ENCODE results near the gene TLCD1. TPM values are rescaled to one million over a fixed set of nuclear protein-coding genes. Genes with fewer than 3 reads are reported as not detected.

The TLCD1 gene
- total RNA-seq, 1 experiment from 2014 or later = 7.1 TPM

GRCh38 chr17:28707339-28707720 is 18.7 kb downstream of the TLCD1 start:
- no peaks in the 10 kb centered on the region for H3K27me3 ChIP-seq (ENCODE audit: low read length)
- no peak overlapping the region for H3K4me3 ChIP-seq (ENCODE audit: low read length)
- no peaks in the 10 kb centered on the region for H4K20me1 ChIP-seq (ENCODE audit: low read length)
- no peaks in the 10 kb centered on the region; the same call in 1 of the 2 replicates for H3K4me1 ChIP-seq (ENCODE audit: insufficient read depth, low read length)
- DNase-seq (no peak), ATAC-seq (no peak)
- H3K36me3 ChIP-seq (ENCODE audit: low read depth, low read length) = no peaks in the 10 kb centered on the region
- H3F3A ChIP-seq (ENCODE audit: low read length, unreplicated experiment) = no peaks in the 10 kb centered on the region
- no peak overlapping the region for H2AFZ ChIP-seq (ENCODE audit: low read length)
- H3K79me2 ChIP-seq (ENCODE audit: low read length) = no peaks in the 10 kb centered on the region
- no peaks in the 10 kb centered on the region for H3K9me2 ChIP-seq (replicated peaks; ENCODE audit: low read length)
- H3K27ac ChIP-seq (ENCODE audit: low read length) = no peak overlapping the region
- CTCF ChIA-PET = no interaction called here
- no peak overlapping the region for H3K9ac ChIP-seq (ENCODE audit: low read length)
- POLR2A ChIA-PET (ENCODE audit: unreplicated experiment) = interaction anchor here (0.8 kb wide), 1 partner anchor 1287 kb away, joined by 3 read pairs; no protein-coding TSS in a partner anchor
- TF ChIP-seq EZH2 (IDR thresholded peaks at IDR 0.05; ENCODE audit: low read length, unreplicated experiment) = no peak
- no peak for TF ChIP-seq CTCF (conservative IDR thresholded peaks at IDR 0.05; ENCODE audit: low read depth, low read length)
- TF ChIP-seq EZH2phosphoT487 (IDR thresholded peaks at IDR 0.05; ENCODE audit: borderline replicate concordance, low read length) = no peak
- H3K4me2 ChIP-seq (ENCODE audit: low read length) = no peak overlapping the region
- BruUV-seq (replicated peaks) = no TSS peak
- intact Hi-C loops (cut with micrococcal nuclease) = no loop called here
- H3K9me3 ChIP-seq (ENCODE audit: low read length) = no peaks in the 10 kb centered on the region

- ChIA-PET CTCF (no interaction called here), POLR2A (ENCODE audit: unreplicated experiment) (interaction anchor here (0.8 kb wide), 1 partner anchor 1287 kb away, joined by 3 read pairs; no protein-coding TSS in a partner anchor)
- no TSS peak for BruUV-seq (replicated peaks)
- DNase-seq = no peak
- Histone ChIP-seq H3K36me3 (ENCODE audit: low read depth, low read length) (no peaks in the 10 kb centered on the region), H4K20me1 (ENCODE audit: low read length) (no peaks in the 10 kb centered on the region), H3F3A (ENCODE audit: low read length, unreplicated experiment) (no peaks in the 10 kb centered on the region), H3K9ac (ENCODE audit: low read length) (no peak overlapping the region), H3K27me3 (ENCODE audit: low read length) (no peaks in the 10 kb centered on the region), H3K4me3 (ENCODE audit: low read length) (no peak overlapping the region), H3K27ac (ENCODE audit: low read length) (no peak overlapping the region), H3K9me3 (ENCODE audit: low read length) (no peaks in the 10 kb centered on the region), H3K4me2 (ENCODE audit: low read length) (no peak overlapping the region), H3K9me2 (replicated peaks; ENCODE audit: low read length) (no peaks in the 10 kb centered on the region), H3K79me2 (ENCODE audit: low read length) (no peaks in the 10 kb centered on the region), H2AFZ (ENCODE audit: low read length) (no peak overlapping the region), H3K4me1 (ENCODE audit: insufficient read depth, low read length) (no peaks in the 10 kb centered on the region; the same call in 1 of the 2 replicates)
- no peak for ATAC-seq
- intact Hi-C loops (cut with micrococcal nuclease) = no loop called here
- no peak for TF ChIP-seq EZH2phosphoT487 (IDR thresholded peaks at IDR 0.05; ENCODE audit: borderline replicate concordance, low read length)
- no peak for TF ChIP-seq CTCF (conservative IDR thresholded peaks at IDR 0.05; ENCODE audit: low read depth, low read length)
Observed at GRCh38 chr17:28706471-28707338, 19.3 kb downstream of the TLCD1 start.

- BruUV-seq (replicated peaks) = no TSS peak
- H4K20me1 ChIP-seq (ENCODE audit: low read length) = no peaks in the 10 kb centered on the region
- H3K9ac ChIP-seq (ENCODE audit: low read length) = no peak overlapping the region
- no peak overlapping the region for H3K4me2 ChIP-seq (ENCODE audit: low read length)
- H3K27ac ChIP-seq (ENCODE audit: low read length) = no peak overlapping the region
- TF ChIP-seq EZH2phosphoT487 (IDR thresholded peaks at IDR 0.05; ENCODE audit: borderline replicate concordance, low read length) (no peak), EZH2 (IDR thresholded peaks at IDR 0.05; ENCODE audit: low read length, unreplicated experiment) (no peak), CTCF (conservative IDR thresholded peaks at IDR 0.05; ENCODE audit: low read depth, low read length) (no peak)
- H3K9me2 ChIP-seq (replicated peaks; ENCODE audit: low read length) = no peaks in the 10 kb centered on the region
- POLR2A ChIA-PET (ENCODE audit: unreplicated experiment) = no interaction called here
- H3K27me3 ChIP-seq (ENCODE audit: low read length) = no peaks in the 10 kb centered on the region
- no peaks in the 10 kb centered on the region for H3K79me2 ChIP-seq (ENCODE audit: low read length)
- no peak overlapping the region for H3K4me3 ChIP-seq (ENCODE audit: low read length)
- ATAC-seq (no peak), DNase-seq (no peak)
- no peak overlapping the region for H2AFZ ChIP-seq (ENCODE audit: low read length)
- H3K36me3 ChIP-seq (ENCODE audit: low read depth, low read length) = no peaks in the 10 kb centered on the region
- no peaks in the 10 kb centered on the region; the same call in 1 of the 2 replicates for H3K4me1 ChIP-seq (ENCODE audit: insufficient read depth, low read length)
- intact Hi-C loops (cut with micrococcal nuclease) = no loop called here
- CTCF ChIA-PET = no interaction called here
- H3K9me3 ChIP-seq (ENCODE audit: low read length) = no peaks in the 10 kb centered on the region
- H3F3A ChIP-seq (ENCODE audit: low read length, unreplicated experiment) = no peaks in the 10 kb centered on the region
Observed at GRCh38 chr17:28705728-28706334, 20.2 kb downstream of the TLCD1 start.

All from PC-3 (cell line).